ENCODE data around the gene RELN.

RELN gene

GRCh38 chr7:103480771-103481170 is 508.7 kb downstream of the RELN start:
- DNase-seq (ENCODE audit: low read depth) = no peak

- no peak for DNase-seq (ENCODE audit: low read depth)
Measured at GRCh38 chr7:103474956-103475355, 514.5 kb downstream of the RELN start.

- no peak for DNase-seq (ENCODE audit: low read depth)
Measured at GRCh38 chr7:103469095-103469948, 520.1 kb downstream of the RELN start.

DNA sequence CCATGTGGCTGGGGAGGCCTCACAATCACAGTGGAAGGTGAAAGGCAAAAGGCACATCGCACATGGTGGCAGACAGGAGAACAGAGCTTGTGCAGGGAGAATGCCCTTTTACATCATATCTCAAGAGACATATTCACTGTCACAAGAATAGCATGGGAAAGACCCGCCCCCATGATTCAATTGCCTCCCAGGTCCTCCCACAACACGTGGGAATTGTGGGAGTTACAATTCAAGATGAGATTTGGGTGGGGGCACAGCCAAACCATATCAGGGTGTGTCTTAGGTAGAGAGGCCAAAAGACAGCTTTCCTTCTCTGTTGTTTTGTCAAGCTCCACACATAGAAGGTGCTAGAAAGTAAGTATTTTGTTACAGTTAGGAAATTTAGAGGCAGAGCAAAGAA is 522.6 kb downstream of the RELN start:
- DNase-seq (ENCODE audit: low read depth) = no peak

GRCh38 chr7:103462358-103462757 is 527.1 kb downstream of the RELN start:
- DNase-seq (ENCODE audit: low read depth) = no peak

DNA sequence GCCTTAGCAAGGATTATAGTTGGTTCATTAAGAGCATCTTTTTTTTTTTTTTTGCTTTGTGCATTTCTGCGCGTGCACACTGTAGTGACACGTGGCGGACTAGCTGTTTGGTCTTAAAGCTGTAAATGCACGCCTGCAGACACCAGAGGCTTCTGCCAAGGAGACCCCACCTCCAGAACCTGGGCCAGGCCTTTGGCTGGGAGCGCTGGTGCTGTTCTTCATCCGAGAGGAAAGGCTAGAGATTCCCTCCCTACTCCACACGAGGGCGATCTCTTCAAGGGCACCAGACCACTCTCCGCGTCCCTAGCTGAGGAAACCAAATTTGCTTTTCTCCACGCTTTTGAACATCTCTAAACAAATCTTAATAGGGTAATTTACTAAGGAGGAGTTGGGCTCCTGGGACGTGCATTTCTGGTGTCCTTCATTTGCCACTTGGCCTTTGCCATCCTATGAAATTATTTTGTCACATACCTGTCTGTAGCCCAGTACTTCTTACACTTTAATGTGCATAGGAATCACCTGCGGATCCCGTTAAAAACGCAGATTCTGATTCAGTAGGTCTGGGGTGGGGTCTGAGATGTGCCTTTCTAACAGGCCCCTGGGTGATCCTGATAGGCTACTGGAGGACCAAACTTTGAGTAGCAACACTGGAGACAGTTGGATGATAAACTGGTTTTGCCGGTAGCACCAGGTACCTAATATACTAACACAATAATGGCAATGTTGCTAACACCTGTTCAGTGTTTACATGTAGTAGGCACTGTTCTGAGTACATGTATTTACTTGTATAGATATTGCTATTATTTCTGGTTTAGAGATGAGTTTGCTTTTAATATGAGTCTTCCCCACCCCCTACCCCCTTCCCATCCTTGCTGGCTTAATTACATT is 542.1 kb downstream of the RELN start:
- no peak for DNase-seq (ENCODE audit: low read depth)

DNA sequence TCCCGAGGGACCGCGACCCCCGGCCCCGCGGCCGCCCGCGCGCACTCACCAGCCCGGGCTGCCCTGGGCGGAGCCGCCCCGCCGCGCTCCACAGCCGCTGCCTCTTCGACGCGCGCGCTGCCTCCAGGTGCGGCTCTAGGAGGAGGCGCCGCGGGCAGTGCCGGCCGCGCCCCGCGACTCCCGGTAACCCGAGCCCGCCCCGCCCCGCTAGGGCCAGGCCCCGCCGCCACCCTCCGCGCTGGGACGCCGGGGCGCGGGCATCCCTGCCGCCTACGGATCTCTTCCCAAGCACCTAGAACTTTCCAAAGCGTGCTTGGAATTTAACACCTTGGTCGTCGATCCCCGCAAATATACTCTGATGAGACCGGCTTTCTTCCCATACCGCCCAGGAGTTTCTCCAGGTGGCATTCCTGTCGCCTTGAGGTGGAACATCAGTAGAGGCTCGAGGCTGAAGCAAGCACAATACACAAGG is 543.4 kb downstream of the RELN start, which contains the start of gene SLC26A5:
SLC26A5 (minus strand) TSS at position 159 of the 472 bp plus-strand sequence. CDS start 24,693 bp downstream, outside the sequence.
- DNase-seq (ENCODE audit: low read depth) = no peak

DNA sequence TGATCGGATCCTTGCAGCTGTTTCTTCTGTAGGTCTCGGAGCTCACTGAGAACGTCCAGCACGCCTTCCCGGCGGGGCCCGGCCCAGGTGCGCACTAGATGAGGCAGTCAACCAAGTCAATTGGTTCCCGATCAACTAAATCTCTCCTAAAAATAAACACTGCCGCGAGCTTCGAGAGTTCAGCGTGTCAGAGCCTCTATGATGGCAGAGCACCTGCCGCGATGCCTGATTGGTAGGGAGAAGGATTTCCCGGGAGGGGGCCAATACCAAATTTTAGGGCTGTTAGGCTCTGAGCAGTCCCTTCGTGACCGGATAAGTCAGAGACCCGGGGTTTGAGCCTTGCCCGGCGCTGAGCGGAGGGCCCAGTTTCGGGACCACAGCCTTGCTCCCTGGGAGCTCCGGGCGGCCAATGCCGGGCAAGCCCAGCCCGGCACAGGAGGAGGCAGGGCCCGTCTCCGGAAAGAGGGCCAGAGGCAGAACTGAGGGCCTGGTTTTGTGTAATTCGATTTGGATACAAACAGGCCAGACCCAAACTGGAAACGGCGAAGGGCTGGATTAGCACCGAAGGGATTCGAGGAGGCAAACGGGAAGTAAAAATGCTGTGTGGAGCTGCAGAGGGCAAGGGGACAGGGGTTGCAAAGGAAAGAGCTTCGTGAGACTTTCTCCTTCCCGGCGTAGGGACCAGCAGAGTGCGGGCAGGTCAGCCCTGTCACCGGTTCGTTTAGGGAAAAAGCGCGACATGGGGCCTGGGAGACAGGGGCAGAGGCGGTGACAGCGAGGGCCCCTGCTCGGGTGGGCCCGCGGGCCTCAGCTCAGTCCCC is 544.0 kb downstream of the RELN start:
- no peak for DNase-seq (ENCODE audit: low read depth)

DNA sequence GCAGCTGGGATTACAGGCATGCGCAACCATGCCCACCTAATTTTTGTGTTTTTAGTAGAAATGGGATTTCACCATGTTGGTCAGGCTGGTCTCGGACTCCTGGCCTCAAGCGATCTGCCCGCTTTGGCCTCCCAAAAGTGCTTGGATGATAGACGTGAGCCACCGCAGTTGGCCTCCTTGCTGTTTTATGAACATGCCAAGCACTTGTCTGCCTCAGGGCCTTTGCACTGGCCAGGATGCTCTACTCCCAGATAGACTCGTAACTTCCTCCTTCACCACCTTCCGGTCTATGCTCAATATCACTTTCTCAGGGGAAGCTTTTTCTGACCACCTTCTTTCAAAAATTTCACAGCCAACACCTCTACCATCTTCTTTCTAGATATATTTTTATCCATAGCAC is 549.8 kb downstream of the RELN start:
- DNase-seq (ENCODE audit: low read depth) = no peak

DNA sequence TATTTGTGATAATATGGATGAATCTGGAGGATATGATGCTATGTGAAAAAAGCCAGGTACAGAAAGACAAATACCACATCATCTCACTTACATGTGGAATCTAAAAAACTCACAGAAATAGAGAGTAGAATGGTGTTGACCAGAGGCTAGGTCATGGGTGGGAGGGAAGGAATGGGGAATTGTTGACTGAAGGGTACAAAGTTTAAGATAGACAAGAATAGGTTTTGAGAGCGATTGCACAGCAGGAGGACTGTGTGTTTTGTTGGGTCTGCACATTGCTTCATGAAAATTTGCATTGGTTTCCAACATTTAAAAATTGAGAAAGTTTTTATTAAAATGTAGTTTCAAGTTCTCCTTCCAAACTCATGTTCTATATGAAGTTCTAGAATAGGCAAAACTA is 551.8 kb downstream of the RELN start:
- no peak for DNase-seq (ENCODE audit: low read depth)

DNA sequence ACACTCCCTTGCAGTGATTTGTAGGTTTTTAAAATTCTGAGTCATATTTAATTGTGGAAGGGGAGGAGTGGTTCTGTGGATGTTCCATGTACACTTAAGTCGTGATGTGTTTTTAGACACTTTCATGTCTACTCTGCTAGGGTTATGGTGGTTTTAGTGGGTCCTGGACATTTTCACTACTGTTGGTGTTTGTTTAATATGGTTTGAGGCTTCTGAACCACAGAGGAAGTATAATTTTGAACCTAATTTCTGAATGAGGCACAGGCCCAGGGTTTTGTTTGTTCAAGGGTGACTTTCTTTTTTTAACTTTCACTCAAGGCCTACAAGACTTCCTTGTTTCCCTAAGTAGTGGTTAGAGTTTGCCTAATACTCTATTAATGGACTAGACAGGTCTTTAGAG is 556.7 kb downstream of the RELN start:
- no peak for DNase-seq (ENCODE audit: low read depth)

DNA sequence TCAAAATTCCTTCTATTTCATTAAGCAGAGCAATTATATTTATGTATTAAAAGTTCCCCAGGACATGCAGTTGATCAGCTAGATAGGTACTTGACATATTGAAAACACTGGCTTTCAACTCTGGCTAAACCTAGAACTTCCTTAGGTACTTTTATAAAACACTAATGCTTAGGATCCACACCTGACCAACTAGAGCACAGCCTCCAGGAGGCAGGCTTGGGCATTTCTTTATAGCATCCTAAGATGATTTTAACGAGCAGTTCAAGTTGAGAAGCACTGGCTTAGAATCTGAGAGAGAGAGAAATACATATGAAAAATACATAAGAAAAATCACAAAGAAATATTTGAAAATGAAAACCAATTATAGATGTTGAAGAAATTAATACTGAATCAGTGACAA is 564.3 kb downstream of the RELN start:
- DNase-seq (ENCODE audit: low read depth) = no peak

- no peak for DNase-seq (ENCODE audit: low read depth)
Measured at GRCh38 chr7:103423467-103424179, 565.8 kb downstream of the RELN start.

Measured in HS-5 (cell line).